Activated T-helper 1 cell treated with anti-CD3 and anti-CD28 coated beads, Interleukin-12 subunit alpha, Interleukin-12 subunit beta, Interleukin-2, Interleukin-4 antibody, amounts not matched to agents 30 ng/mL and 10 ng/mL and 1 ng/mL, durations not matched to agents 14 hours and 24 hours and 36 hours (primary cell): Measurements from ENCODE around the gene CR1L. TPM values are rescaled to one million over a fixed set of nuclear protein-coding genes. Genes with fewer than 3 reads are reported as not detected.
"Not testable (repeated sequence)": the region's sequence is repeated elsewhere in the genome, so short reads cannot be mapped to it uniquely, and the experiment has no call there.

Experiments used
- DNase-seq: peaks from one replicate; pipeline ENCODE4 v3.0.0; 2021; ENCODE audit warnings: low spot score
- H3K27ac Mint-ChIP-seq: one replicate; pipeline ENCODE4 v1.8.0; 2021; ENCODE audit warnings: mild to moderate bottlenecking, mixed read lengths
- H3K27me3 Mint-ChIP-seq: one replicate; pipeline ENCODE4 v1.8.0; 2022; ENCODE audit warnings: mild to moderate bottlenecking, moderate library complexity, mixed read lengths; ENCODE audit not compliant: insufficient read depth
- H3K36me3 Mint-ChIP-seq: one replicate; pipeline ENCODE4 v1.8.0; 2021; ENCODE audit warnings: low read depth, mixed read lengths
- H3K4me1 Mint-ChIP-seq: one replicate; pipeline ENCODE4 v1.8.0; 2021; ENCODE audit warnings: low read depth, mixed read lengths
- H3K4me3 Mint-ChIP-seq: one replicate; pipeline ENCODE4 v1.8.0; 2021; ENCODE audit warnings: mild to moderate bottlenecking, moderate library complexity, mixed read lengths
- H3K9me3 Mint-ChIP-seq: one replicate; pipeline ENCODE4 v1.8.0; 2021; ENCODE audit warnings: mixed read lengths
- intact Hi-C: fragments of 100-400 bp; cut with micrococcal nuclease; formaldehyde crosslinking; loops from one replicate; pipeline ENCODE4 v1.15.1; 2024
- total RNA-seq: library from RNA; stranded (reverse); gene quantifications from 2 replicates; pipeline ENCODE4 v1.2.3, GENCODE V29; 2022

The CR1L gene
- total RNA-seq, 1 donor from 2014 or later = not detected

DNA sequence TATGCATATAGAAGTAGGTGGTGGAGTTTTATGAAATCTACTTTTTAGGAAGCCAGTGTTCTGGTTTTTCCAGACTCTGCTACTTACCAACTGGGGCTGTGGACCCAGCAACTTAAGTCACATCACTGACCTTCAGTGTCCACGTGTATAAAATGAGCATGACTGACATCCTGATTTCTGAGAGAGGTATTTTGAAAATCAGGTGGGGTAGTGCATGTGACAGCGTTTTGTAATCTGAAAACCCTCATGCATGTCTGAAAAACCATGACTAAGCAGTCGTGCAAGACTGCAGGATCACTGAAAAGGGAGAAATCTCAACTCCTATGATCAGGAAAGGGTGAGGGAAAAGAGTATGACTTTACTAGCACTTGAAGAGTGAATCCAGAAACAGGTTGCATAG lies 26.1 kb downstream of the CR1L start:
- no peaks in the 10 kb centered on the region for H3K36me3 Mint-ChIP-seq
- intact Hi-C loops = no loop called here
- H3K9me3 Mint-ChIP-seq = no peaks in the 10 kb centered on the region
- no peak overlapping the region for H3K4me3 Mint-ChIP-seq
- no peak for DNase-seq
- H3K27ac Mint-ChIP-seq = no peak overlapping the region
- peaks cover 65% of the 10 kb centered on the region for H3K27me3 Mint-ChIP-seq
- H3K4me1 Mint-ChIP-seq = no peaks in the 10 kb centered on the region

DNA sequence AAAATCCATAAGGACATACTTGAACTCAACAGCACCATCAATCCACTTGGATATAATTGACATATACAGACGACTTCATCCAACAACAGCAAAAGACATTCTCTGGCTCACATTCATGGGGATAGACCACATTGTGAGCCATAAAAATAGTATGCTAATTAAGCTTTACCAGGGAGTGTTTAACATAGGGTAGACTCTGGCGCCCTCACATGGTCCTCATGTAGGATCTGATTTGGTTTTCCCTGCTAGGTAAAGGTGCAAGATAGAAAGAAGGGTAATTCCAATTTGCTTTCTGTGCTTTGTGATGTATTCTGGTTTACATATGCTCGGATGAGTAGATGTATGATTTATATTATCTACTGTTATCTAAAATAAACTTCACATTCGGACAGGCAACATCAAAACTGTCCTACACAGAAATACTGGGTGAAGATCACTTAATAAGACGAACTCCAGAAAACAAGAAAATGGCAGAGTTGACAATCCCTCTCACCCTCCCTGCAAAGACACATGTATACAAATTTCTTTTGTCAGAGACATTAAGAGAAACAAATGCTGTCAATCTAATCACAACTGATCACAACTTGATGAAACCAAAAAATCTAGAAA lies 27.7 kb downstream of the CR1L start:
- no peak for DNase-seq
- H3K4me1 Mint-ChIP-seq = no peaks in the 10 kb centered on the region
- no peaks in the 10 kb centered on the region for H3K36me3 Mint-ChIP-seq
- no peaks in the 10 kb centered on the region for H3K9me3 Mint-ChIP-seq
- intact Hi-C loops = no loop called here
- no peak overlapping the region for H3K4me3 Mint-ChIP-seq
- peaks cover 55% of the 10 kb centered on the region for H3K27me3 Mint-ChIP-seq
- H3K27ac Mint-ChIP-seq = no peak overlapping the region

DNA sequence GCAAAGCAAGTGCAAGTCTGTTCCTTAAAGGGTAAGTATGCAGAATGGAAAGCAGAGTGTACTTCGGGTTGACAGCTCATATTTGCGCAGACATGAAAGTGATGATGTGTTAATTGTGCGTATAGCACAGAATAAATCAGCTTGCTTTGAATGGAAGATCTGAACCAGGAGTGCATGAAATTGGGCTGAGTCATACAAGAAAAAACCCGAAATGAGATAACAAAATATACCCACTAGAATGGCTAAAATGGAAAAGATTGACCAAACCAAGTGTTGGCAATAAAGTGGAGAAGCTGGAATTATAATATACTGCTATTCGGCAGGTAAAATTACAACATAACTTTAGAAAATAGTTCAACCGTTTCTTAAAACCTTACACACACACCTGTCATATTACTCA lies 28.5 kb downstream of the CR1L start:
- intact Hi-C loops = no loop called here

DNA sequence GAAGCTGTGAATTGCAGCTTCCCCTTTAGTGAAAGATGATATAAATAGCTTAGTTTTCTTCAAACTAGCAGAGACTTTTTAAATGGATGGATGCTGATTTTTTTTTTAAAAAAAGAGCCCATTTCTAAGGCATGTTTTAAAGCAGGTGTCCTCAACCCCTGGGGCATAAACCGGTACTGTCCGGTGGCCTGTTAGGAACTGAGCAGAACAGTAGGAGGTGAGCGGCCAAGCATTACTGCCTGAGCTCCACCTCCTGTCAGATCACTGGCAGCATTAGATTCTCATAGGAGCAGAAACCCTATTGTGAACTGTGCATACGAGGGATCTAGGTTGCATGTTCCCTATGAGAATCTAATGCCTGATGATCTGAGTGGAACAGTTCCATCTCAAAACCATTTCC lies 31.2 kb downstream of the CR1L start:
- H3K4me1 Mint-ChIP-seq = no peaks in the 10 kb centered on the region
- no peak overlapping the region for H3K27ac Mint-ChIP-seq
- DNase-seq = no peak
- no peaks in the 10 kb centered on the region for H3K9me3 Mint-ChIP-seq
- peaks cover 27% of the 10 kb centered on the region for H3K27me3 Mint-ChIP-seq
- intact Hi-C loops = no loop called here
- no peak overlapping the region for H3K4me3 Mint-ChIP-seq
- H3K36me3 Mint-ChIP-seq = no peaks in the 10 kb centered on the region

More for the DNA sequence above, 28.5 kb downstream of the CR1L start:
- H3K4me3 Mint-ChIP-seq = no peak overlapping the region
- H3K4me1 Mint-ChIP-seq = no peaks in the 10 kb centered on the region
- no peaks in the 10 kb centered on the region for H3K36me3 Mint-ChIP-seq
- H3K27me3 Mint-ChIP-seq = peaks cover 49% of the 10 kb centered on the region
- no peak overlapping the region for H3K27ac Mint-ChIP-seq
- H3K9me3 Mint-ChIP-seq = no peaks in the 10 kb centered on the region
- no peak for DNase-seq

- intact Hi-C loops, DNase-seq, H3K36me3 Mint-ChIP-seq, H3K9me3 Mint-ChIP-seq, H3K27me3 Mint-ChIP-seq, H3K4me1 Mint-ChIP-seq, H3K27ac Mint-ChIP-seq, H3K4me3 Mint-ChIP-seq: not testable (repeated sequence)
Measured at GRCh38 chr1:207680590-207681388, 35.9 kb downstream of the CR1L start.

- H3K36me3 Mint-ChIP-seq, DNase-seq, H3K27ac Mint-ChIP-seq, H3K4me3 Mint-ChIP-seq, H3K9me3 Mint-ChIP-seq, H3K4me1 Mint-ChIP-seq, intact Hi-C loops: not testable (repeated sequence)
- peaks cover 12% of the 10 kb centered on the region for H3K27me3 Mint-ChIP-seq
Measured at GRCh38 chr1:207682872-207683434, 38.0 kb downstream of the CR1L start.

DNA sequence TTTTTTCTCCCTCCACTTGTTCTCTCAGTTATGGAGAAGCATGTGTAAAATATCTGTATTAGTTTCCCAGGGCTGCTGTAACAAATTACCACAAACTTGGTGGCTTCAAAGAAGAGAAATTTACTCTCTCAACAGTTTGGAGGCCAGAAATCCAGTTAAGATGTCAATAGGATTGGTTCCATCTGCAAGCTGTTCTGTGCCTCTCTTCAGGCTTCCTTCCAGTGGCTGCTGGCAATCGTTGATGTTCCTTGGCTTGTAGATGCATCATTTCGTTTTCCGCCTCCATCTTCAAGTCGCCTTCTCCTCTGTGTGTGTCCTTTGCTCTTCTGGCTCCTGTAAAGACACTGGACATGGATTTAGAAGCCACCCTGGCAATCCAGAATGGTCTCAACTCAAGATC lies 45.6 kb downstream of the CR1L start:
- H3K4me1 Mint-ChIP-seq, H3K9me3 Mint-ChIP-seq, H3K36me3 Mint-ChIP-seq, DNase-seq, H3K4me3 Mint-ChIP-seq, H3K27ac Mint-ChIP-seq: not testable (repeated sequence)
- H3K27me3 Mint-ChIP-seq = peaks cover 20% of the 10 kb centered on the region
- intact Hi-C loops = loop anchor here (10.0 kb wide), 1 partner anchor 274 kb away; no protein-coding TSS in a partner anchor

GRCh38 chr1:207691010-207691409 lies 46.1 kb downstream of the CR1L start:
- Mint-ChIP-seq H3K4me3 (no peak overlapping the region), H3K27ac (no peak overlapping the region), H3K9me3 (no peaks in the 10 kb centered on the region), H3K27me3 (peaks cover 19% of the 10 kb centered on the region), H3K36me3 (no peaks in the 10 kb centered on the region), H3K4me1 (no peaks in the 10 kb centered on the region)
- intact Hi-C loops = loop anchor here (10.0 kb wide), 1 partner anchor 274 kb away; no protein-coding TSS in a partner anchor
- no peak for DNase-seq

GRCh38 chr1:207691841-207692240 lies 46.9 kb downstream of the CR1L start:
- Mint-ChIP-seq H3K27me3 (peaks cover 16% of the 10 kb centered on the region), H3K4me1 (no peaks in the 10 kb centered on the region), H3K4me3 (no peak overlapping the region), H3K27ac (no peak overlapping the region), H3K36me3 (no peaks in the 10 kb centered on the region), H3K9me3 (no peaks in the 10 kb centered on the region)
- intact Hi-C loops = loop anchor here (10.0 kb wide), 1 partner anchor 273 kb away; no protein-coding TSS in a partner anchor
- DNase-seq = no peak

GRCh38 chr1:207692291-207692690 lies 47.4 kb downstream of the CR1L start:
- H3K27me3 Mint-ChIP-seq = peaks cover 16% of the 10 kb centered on the region
- intact Hi-C loops = loop anchor here (10.0 kb wide), 1 partner anchor 273 kb away; no protein-coding TSS in a partner anchor
- not testable (repeated sequence) for H3K4me1 Mint-ChIP-seq, H3K9me3 Mint-ChIP-seq, H3K4me3 Mint-ChIP-seq, H3K36me3 Mint-ChIP-seq, H3K27ac Mint-ChIP-seq, DNase-seq

- Mint-ChIP-seq H3K9me3 (no peaks in the 10 kb centered on the region), H3K4me3 (no peak overlapping the region), H3K27me3 (peaks cover 16% of the 10 kb centered on the region), H3K4me1 (no peaks in the 10 kb centered on the region), H3K27ac (no peak overlapping the region), H3K36me3 (no peaks in the 10 kb centered on the region)
- no peak for DNase-seq
- intact Hi-C loops = loop anchor here (10.0 kb wide), 1 partner anchor 269 kb away; no protein-coding TSS in a partner anchor
Measured at GRCh38 chr1:207695891-207696290, 51.0 kb downstream of the CR1L start.

DNA sequence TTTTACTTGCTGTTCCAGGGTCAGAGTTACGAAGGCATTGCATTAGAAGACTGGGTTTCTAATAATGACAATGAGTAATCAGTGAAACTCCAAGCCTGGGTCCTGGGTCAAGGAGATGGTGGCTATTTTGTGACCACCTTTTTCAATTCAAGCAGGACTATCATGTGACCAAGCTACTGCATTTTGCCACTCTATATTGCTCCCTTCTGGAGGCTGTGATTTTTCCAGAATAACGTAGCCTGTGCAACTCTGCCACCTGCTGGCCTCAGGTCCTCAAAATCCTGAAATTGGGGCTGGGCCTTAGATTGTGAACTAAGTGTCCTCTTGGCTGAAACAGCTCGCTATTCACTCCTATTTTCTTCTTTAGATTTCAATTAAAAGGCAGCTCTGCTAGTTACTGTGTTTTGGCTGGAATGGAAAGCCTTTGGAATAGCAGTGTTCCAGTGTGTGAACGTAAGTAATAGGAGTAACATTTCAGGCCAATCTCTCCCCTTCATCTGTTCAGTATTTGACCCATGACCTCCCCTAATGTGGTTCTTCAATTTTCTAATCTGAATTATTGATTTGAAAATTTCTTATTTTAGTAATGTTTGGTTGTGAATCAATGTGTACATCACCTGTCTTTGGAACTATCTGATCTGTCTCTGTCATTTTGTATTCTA lies 54.0 kb downstream of the CR1L start:
- Mint-ChIP-seq H3K27ac (no peak overlapping the region), H3K4me3 (no peak overlapping the region), H3K27me3 (peaks cover 10% of the 10 kb centered on the region), H3K9me3 (no peaks in the 10 kb centered on the region), H3K4me1 (no peaks in the 10 kb centered on the region), H3K36me3 (no peaks in the 10 kb centered on the region)
- intact Hi-C loops = loop anchor here (2.0 to 10.0 kb wide), 2 partner anchors 78 to 266 kb away; no protein-coding TSS in a partner anchor
- no peak for DNase-seq

DNA sequence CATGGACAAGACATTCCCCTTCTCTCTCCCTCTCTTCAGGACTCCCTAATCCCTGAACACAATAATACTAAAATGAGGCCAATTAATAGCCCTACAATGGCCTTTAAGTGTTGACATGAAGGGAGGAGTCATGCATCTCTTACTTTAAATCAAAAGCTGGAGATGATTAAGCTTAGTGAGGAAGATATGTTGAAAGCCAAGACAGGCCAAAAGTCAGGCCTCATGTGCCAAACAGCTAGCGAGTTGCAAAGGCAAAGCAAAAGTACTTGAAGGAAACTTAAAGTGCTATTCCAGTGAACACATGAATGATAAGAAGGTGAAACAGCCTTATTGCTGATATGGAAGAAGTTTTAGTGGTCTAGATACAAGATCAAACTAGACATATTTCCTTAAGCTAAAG lies 57.4 kb downstream of the CR1L start:
- H3K4me3 Mint-ChIP-seq = no peak overlapping the region
- H3K27ac Mint-ChIP-seq = no peak overlapping the region
- H3K36me3 Mint-ChIP-seq = no peaks in the 10 kb centered on the region
- no peaks in the 10 kb centered on the region for H3K9me3 Mint-ChIP-seq
- H3K4me1 Mint-ChIP-seq = no peaks in the 10 kb centered on the region
- no peak for DNase-seq
- peaks cover 13% of the 10 kb centered on the region for H3K27me3 Mint-ChIP-seq
- intact Hi-C loops = no loop called here
